Measurements from ENCODE around the gene FAM3C. TPM values are rescaled to one million over a fixed set of nuclear protein-coding genes. Genes with fewer than 3 reads are reported as not detected.

The FAM3C gene
- total RNA-seq = 22.7 and 40.6 TPM in 2 replicates

GRCh38 chr7:121395961-121396757 lies at the start of gene FAM3C:
TSS of gene FAM3C (minus strand) at chr7:121396308. CDS start at chr7:121382969, 13,339 bp downstream.

GRCh38 chr7:121328508-121329190 lies 67.5 kb downstream of the FAM3C start, which contains the start of gene WNT16:
TSS of gene WNT16 (plus strand) at chr7:121329000. CDS start at chr7:121329293, 293 bp downstream.

Other genes starting within 250 kb of the FAM3C start
- 0.13 TPM in 1 of 2 replicates, not detected in the other for gene WNT16, start 67.3 kb downstream of the FAM3C start, total RNA-seq

All from mesangial cell (primary cell).